Naive thymus-derived CD4-positive, alpha-beta T cell (primary cell): ENCODE results near the gene RNASE7. TPM values are rescaled to one million over a fixed set of nuclear protein-coding genes. Genes with fewer than 3 reads are reported as not detected.

Source experiments
- ATAC-seq: fragments of 150-1000 bp; cut with Tn5 transposase; 2 replicates; pipeline ENCODE4 v1.10.0; 2021; ENCODE audit warnings: mild to moderate bottlenecking, moderate library complexity
- CTCF ChIA-PET: fragments of 350-600 bp; sonication (Branson Sonifier 250); formaldehyde crosslinking; loops from one replicate; lab custom pipeline; 2021; ENCODE audit warnings: antibody characterized with exemption; lab: Charles Lee
- POLR2A ChIA-PET: fragments of 350-600 bp; sonication (Branson Sonifier 250); formaldehyde crosslinking; loops from one replicate; lab custom pipeline; 2021; ENCODE audit warnings: antibody characterized with exemption, inconsistent platforms; lab: Charles Lee
- DNase-seq, 9 donors: peaks; one replicate each; pipeline versions ENCODE4 v3.0.0 to v3.0.0-alpha.2; 2020 to 2022; ENCODE audit warnings: mixed read lengths in 1 of 9
- H3K27ac ChIP-seq: one replicate; pipeline ENCODE4 v1.7.0; 2013; ENCODE audit warnings: mild to moderate bottlenecking, low read depth, low read length, moderate library complexity
- H3K27me3 ChIP-seq, 2 donors: one replicate each; pipeline ENCODE4 v1.7.0; 2013; ENCODE audit warnings: low read length in 2 of 2, mild to moderate bottlenecking in 2 of 2, moderate library complexity in 2 of 2; ENCODE audit not compliant: control insufficient read depth in 2 of 2, insufficient read depth in 2 of 2
- H3K36me3 ChIP-seq, 3 experiments: 1 replicate in 2 of 3; 2 replicates in 1 of 3; pipeline ENCODE4 v1.7.0; 2013; ENCODE audit warnings: low read length in 3 of 3, mild to moderate bottlenecking in 3 of 3, moderate library complexity in 1 of 3; ENCODE audit not compliant: insufficient read depth in 3 of 3, control insufficient read depth in 2 of 3
- H3K4me1 ChIP-seq, 2 donors: one replicate each; pipeline ENCODE4 v1.7.0; 2013; ENCODE audit warnings: low read length in 2 of 2, mild to moderate bottlenecking in 2 of 2, moderate library complexity in 1 of 2; ENCODE audit not compliant: control insufficient read depth in 2 of 2, insufficient read depth in 2 of 2
- H3K4me3 ChIP-seq: 2 replicates; pipeline ENCODE4 v1.7.0; 2013; ENCODE audit warnings: mild to moderate bottlenecking, low read length
- H3K9me3 ChIP-seq, 3 experiments: 1 replicate in 2 of 3; 2 replicates in 1 of 3; pipeline ENCODE4 v1.7.0; 2013; ENCODE audit warnings: low read length in 3 of 3; ENCODE audit not compliant: control insufficient read depth in 2 of 3
- H3K27ac Mint-ChIP-seq, 9 donors: one replicate each; pipeline ENCODE4 v1.8.0; 2020 to 2022; ENCODE audit warnings: mixed read lengths in 9 of 9, mild to moderate bottlenecking in 8 of 9, moderate library complexity in 5 of 9, inconsistent platforms in 2 of 9
- H3K27me3 Mint-ChIP-seq, 5 donors: one replicate each; pipeline ENCODE4 v1.8.0; 2021 to 2022; ENCODE audit warnings: mixed read lengths in 5 of 5, mild to moderate bottlenecking in 1 of 5
- H3K36me3 Mint-ChIP-seq, 5 donors: one replicate each; pipeline ENCODE4 v1.8.0; 2020 to 2022; ENCODE audit warnings: mixed read lengths in 5 of 5, mild to moderate bottlenecking in 3 of 5, inconsistent platforms in 1 of 5
- H3K4me1 Mint-ChIP-seq, 7 donors: one replicate each; pipeline ENCODE4 v1.8.0; 2020 to 2022; ENCODE audit warnings: mixed read lengths in 7 of 7, mild to moderate bottlenecking in 3 of 7, inconsistent platforms in 1 of 7
- H3K4me3 Mint-ChIP-seq, 10 donors: one replicate each; pipeline ENCODE4 v1.8.0; 2020 to 2022; ENCODE audit warnings: mild to moderate bottlenecking in 10 of 10, mixed read lengths in 10 of 10, moderate library complexity in 6 of 10, inconsistent platforms in 2 of 10
- H3K9me3 Mint-ChIP-seq, 11 donors: one replicate each; pipeline ENCODE4 v1.8.0; 2020 to 2022; ENCODE audit warnings: mixed read lengths in 11 of 11, mild to moderate bottlenecking in 4 of 11, inconsistent platforms in 1 of 11, moderate library complexity in 1 of 11
- intact Hi-C, 2 donors: fragments of 100-400 bp; cut with micrococcal nuclease; formaldehyde crosslinking; loops; one replicate each; pipeline ENCODE4 v1.15.1; 2023
- polyA plus RNA-seq, 2 donors: library from polyadenylated mRNA; unstranded; fragments of 300-500 nt; fragmentation: Illumina TruSeq; gene quantifications; one replicate each; pipeline ENCODE4 v1.2.3, GENCODE V29; 2021
- total RNA-seq, 6 experiments: library from RNA in 5 of 6; stranded (reverse) in 5 of 6; gene quantifications; 1 replicate in 5 of 6; 2 replicates in 1 of 6; pipeline ENCODE4 v1.2.3 and lab custom pipeline; 2021 to 2026

RNASE7 gene
- total and polyA plus RNA-seq, 7 experiments from 2014 or later, result not detected

- Histone ChIP-seq H3K4me1 (peaks cover 21 to 29% of the 10 kb centered on the region in 2 donors), H3K4me3 (peak overlapping the region; percentile 41), H3K9me3 (no peaks in the 10 kb centered on the region), H3K27ac (no peak overlapping the region), H3K36me3 (no peaks in the 10 kb centered on the region), H3K27me3 (peaks cover 20 to 39% of the 10 kb centered on the region in 2 donors)
- Mint-ChIP-seq H3K4me1 (peaks cover 23 to 40% (median 35%) of the 10 kb centered on the region in 7 donors), H3K9me3 (peaks cover 0 to 1% (median 0%) of the 10 kb centered on the region in 11 donors), H3K36me3 (no peaks in the 10 kb centered on the region), H3K4me3 (peak overlapping the region; percentile 68 to 89 (median 82)), H3K27ac (peak overlapping the region in 4 of 9 donors; percentile 62 to 85 (median 73)), H3K27me3 (peaks cover 68 to 82% (median 77%) of the 10 kb centered on the region in 5 donors)
- ATAC-seq, result peak; percentile 63
- DNase-seq, result peak in 7 of 9 donors; percentile 35 to 60 (median 50)
- CTCF ChIA-PET, result interaction anchor here (0.6 to 5.3 kb wide), 15 partner anchors 11 to 1032 kb away, joined by 3 to 76 read pairs (median 4); partner anchors contain the start of genes RNASE8 and TMEM253
- POLR2A ChIA-PET, result interaction anchor here (1.1 to 1.6 kb wide), 2 partner anchors 19 to 36 kb away, joined by 4 to 10 read pairs; no protein-coding TSS in a partner anchor
- intact Hi-C loops, result loop anchor here (1.0 to 2.0 kb wide), 6 partner anchors 19 to 68 kb away; partner anchors contain the start of gene NDRG2 (in 1 of the 2)
Measured at GRCh38 chr14:21068521-21069387, 26.6 kb downstream of the RNASE7 start.

- peaks cover 0 to 1% (median 0%) of the 10 kb centered on the region in 11 donors for H3K9me3 Mint-ChIP-seq
- H3K27ac Mint-ChIP-seq, result peak overlapping the region in 3 of 9 donors; percentile 69 to 76 (median 75)
- H3K4me1 Mint-ChIP-seq, result peaks cover 23 to 40% (median 35%) of the 10 kb centered on the region in 7 donors
- no peaks in the 10 kb centered on the region for H3K36me3 Mint-ChIP-seq
- H3K27me3 ChIP-seq, result peaks cover 20 to 39% of the 10 kb centered on the region in 2 donors
- DNase-seq (peak in 4 of 9 donors; percentile 14 to 27 (median 24)), ATAC-seq (no peak)
- intact Hi-C loops, result loop anchor here (1.0 to 5.0 kb wide), 5 partner anchors 18 to 67 kb away; partner anchors contain the start of gene NDRG2 (in 2 of the 2)
- POLR2A ChIA-PET, result interaction anchor here (1.1 to 1.7 kb wide), 3 partner anchors 8 to 36 kb away, joined by 3 to 10 read pairs (median 4); no protein-coding TSS in a partner anchor
- no peaks in the 10 kb centered on the region for H3K36me3 ChIP-seq
- H3K4me3 Mint-ChIP-seq, result peak overlapping the region; percentile 68 to 89 (median 82)
- H3K27me3 Mint-ChIP-seq, result peaks cover 66 to 81% (median 74%) of the 10 kb centered on the region in 5 donors
- H3K27ac ChIP-seq, result no peak overlapping the region
- CTCF ChIA-PET, result interaction anchor here (1.4 to 5.3 kb wide), 7 partner anchors 23 to 55 kb away, joined by 5 to 76 read pairs (median 7); partner anchors contain the start of gene TMEM253
- no peaks in the 10 kb centered on the region for H3K9me3 ChIP-seq
- H3K4me1 ChIP-seq, result peaks cover 21 to 29% of the 10 kb centered on the region in 2 donors
- peak overlapping the region; percentile 36 for H3K4me3 ChIP-seq
Measured at GRCh38 chr14:21069388-21070082, 27.4 kb downstream of the RNASE7 start.

GRCh38 chr14:21070083-21070609 is 28.0 kb downstream of the RNASE7 start, which contains the start of gene ARHGEF40:
Gene ARHGEF40, plus strand, starts transcription at chr14:21070304. Its CDS starts 93 bp downstream, at chr14:21070397.
- POLR2A ChIA-PET, result interaction anchor here (0.7 to 3.1 kb wide), 3 partner anchors 8 to 34 kb away, joined by 3 to 14 read pairs (median 4); partner anchors contain the start of gene TMEM253
- DNase-seq (no peak), ATAC-seq (peak; percentile 10)
- Histone ChIP-seq H3K27me3 (peaks cover 20 to 39% of the 10 kb centered on the region in 2 donors), H3K36me3 (no peaks in the 10 kb centered on the region), H3K4me1 (peaks cover 21 to 29% of the 10 kb centered on the region in 2 donors), H3K4me3 (peak within 1 kb of the TSS; percentile 43), H3K27ac (no peak within 1 kb of the TSS), H3K9me3 (no peaks in the 10 kb centered on the region)
- CTCF ChIA-PET, result interaction anchor here (0.5 to 2.1 kb wide), 6 partner anchors 26 to 1866 kb away, joined by 3 to 15 read pairs (median 4); no protein-coding TSS in a partner anchor
- no peaks in the 10 kb centered on the region for H3K36me3 Mint-ChIP-seq
- H3K27me3 Mint-ChIP-seq, result peaks cover 64 to 78% (median 73%) of the 10 kb centered on the region in 5 donors
- H3K4me1 Mint-ChIP-seq, result peaks cover 23 to 40% (median 35%) of the 10 kb centered on the region in 7 donors
- H3K4me3 Mint-ChIP-seq, result peak within 1 kb of the TSS; percentile 76 to 90 (median 84)
- H3K27ac Mint-ChIP-seq, result peak within 1 kb of the TSS in 7 of 9 donors; percentile 21 to 76 (median 57)
- intact Hi-C loops, result loop anchor here in 1 of 2 donors (5.0 kb wide), 1 partner anchor 43 kb away; the partner anchor contains the start of gene NDRG2
- H3K9me3 Mint-ChIP-seq, result peaks cover 0 to 1% (median 0%) of the 10 kb centered on the region in 11 donors

GRCh38 chr14:21070610-21071224 is 28.6 kb downstream of the RNASE7 start:
- Histone ChIP-seq H3K9me3 (no peaks in the 10 kb centered on the region), H3K27ac (no peak overlapping the region), H3K4me1 (peaks cover 21 to 29% of the 10 kb centered on the region in 2 donors), H3K36me3 (no peaks in the 10 kb centered on the region), H3K27me3 (peaks cover 20 to 36% of the 10 kb centered on the region in 2 donors), H3K4me3 (peak overlapping the region; percentile 43)
- peak in 4 of 9 donors; percentile 26 to 29 (median 27) for DNase-seq
- ChIA-PET CTCF (interaction anchor here (0.5 to 2.1 kb wide), 7 partner anchors 22 to 1866 kb away, joined by 3 to 15 read pairs (median 5); no protein-coding TSS in a partner anchor), POLR2A (interaction anchor here (0.7 to 3.1 kb wide), 8 partner anchors 9 to 431 kb away, joined by 3 to 14 read pairs (median 4); partner anchors contain the start of gene TMEM253)
- H3K27me3 Mint-ChIP-seq, result peaks cover 58 to 73% (median 68%) of the 10 kb centered on the region in 5 donors
- peak; percentile 28 for ATAC-seq
- H3K36me3 Mint-ChIP-seq, result no peaks in the 10 kb centered on the region
- peaks cover 0 to 1% (median 0%) of the 10 kb centered on the region in 11 donors for H3K9me3 Mint-ChIP-seq
- H3K4me1 Mint-ChIP-seq, result peaks cover 23 to 40% (median 35%) of the 10 kb centered on the region in 7 donors
- H3K27ac Mint-ChIP-seq, result peak overlapping the region in 7 of 9 donors; percentile 21 to 76 (median 51)
- H3K4me3 Mint-ChIP-seq, result peak overlapping the region; percentile 69 to 90 (median 82)
- intact Hi-C loops, result loop anchor here in 1 of 2 donors (1.0 to 5.0 kb wide), 2 partner anchors 17 to 43 kb away; partner anchors contain the start of gene NDRG2
